ENCODE measurements around the gene GIN1.

DNA sequence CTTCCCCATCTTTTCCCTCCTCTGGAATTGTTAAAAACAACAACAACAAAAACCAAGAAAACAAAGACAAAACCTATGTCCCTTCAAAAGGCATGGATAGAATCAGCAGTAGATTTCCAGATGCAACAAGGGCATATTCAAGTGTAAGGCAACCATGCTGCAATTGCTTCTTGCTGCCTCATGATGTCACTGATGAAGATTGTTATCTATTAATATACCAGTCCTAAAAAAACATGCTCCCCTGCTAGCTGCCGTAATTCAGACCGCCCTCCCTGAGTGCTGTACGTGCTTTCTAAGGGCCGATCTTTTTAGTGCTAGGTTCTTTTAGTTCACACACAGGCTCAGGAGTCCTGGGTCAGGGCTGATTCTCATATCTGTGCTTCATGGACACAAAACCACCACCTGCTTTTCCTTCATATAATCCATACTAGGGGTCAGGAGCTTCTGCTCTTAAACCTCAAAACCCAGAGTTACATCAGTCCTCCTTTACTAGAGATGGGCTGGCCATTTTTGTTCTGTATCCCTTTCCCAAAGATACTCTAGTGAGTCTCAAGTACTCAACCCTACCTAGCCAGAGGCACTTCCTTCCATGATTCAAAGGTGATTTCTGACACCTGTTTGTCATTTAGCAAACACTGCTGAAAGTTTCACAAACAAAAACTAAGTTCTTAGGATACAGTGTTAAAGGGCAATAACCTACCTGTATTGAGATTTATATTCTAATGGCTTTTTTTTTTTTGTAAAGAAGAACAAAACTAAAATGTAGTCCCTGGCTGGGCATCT lies 82.1 kb downstream of the GIN1 start:
- TF ChIP-seq ZNF274 (IDR thresholded peaks at IDR 0.05; ENCODE audit: low read depth, low read length) (no peak), YY1 (IDR thresholded peaks at IDR 0.05; ENCODE audit: insufficient read depth, insufficient read length) (no peak)
